Measurements from ENCODE around the gene MAPKAPK3.

GRCh38 chr3:50630877-50631276 lies 13.9 kb downstream of the MAPKAPK3 start:
- TF ChIP-seq EZH2phosphoT487 (IDR thresholded peaks at IDR 0.05; ENCODE audit: borderline replicate concordance, low read length) (no peak), CTCF (IDR thresholded peaks at IDR 0.05; ENCODE audit: low read depth, low read length, poor library complexity, severe bottlenecking) (no peak)

Measured in DOHH2 (cell line).